Body of pancreas (tissue), 4 donors: ENCODE results near the gene PLXNA1. TPM values are rescaled to one million over a fixed set of nuclear protein-coding genes. Genes with fewer than 3 reads are reported as not detected.

ENCODE experiments used
- ATAC-seq: fragments of 150-250 bp; one replicate; pipeline ENCODE4 v1.9.1; 2016
- DNase-seq, 4 donors: peaks; one replicate each; pipeline ENCODE4 v3.0.0-alpha.2; 2019
- H3K27ac ChIP-seq, 4 donors: fragments of 200-600 bp; sonication (generic); 1 replicate in 3 of 4; 2 replicates in 1 of 4; pipeline versions ENCODE4 v1.5.1 to v1.6.1; 2016 to 2019; ENCODE audit warnings: mild to moderate bottlenecking in 1 of 4, mixed read lengths in 1 of 4, moderate library complexity in 1 of 4
- H3K27me3 ChIP-seq, 2 donors: fragments of 200-600 bp; sonication (generic); one replicate each; pipeline ENCODE4 v1.6.0; 2016; ENCODE audit warnings: mild to moderate bottlenecking in 1 of 2
- H3K36me3 ChIP-seq, 2 donors: fragments of 200-600 bp; sonication (generic); replicated peaks in 1 of 2; 2 replicates each; pipeline ENCODE4 v1.5.1; 2016; ENCODE audit warnings: low read depth in 2 of 2; ENCODE audit not compliant: insufficient read depth in 1 of 2
- H3K4me1 ChIP-seq: fragments of 200-600 bp; sonication (generic); one replicate; pipeline ENCODE4 v1.6.0; 2016
- H3K4me3 ChIP-seq, 2 donors: fragments of 200-600 bp; sonication (generic); 1 replicate in 1 of 2; 2 replicates in 1 of 2; pipeline ENCODE4 v1.5.1; 2016 to 2019
- H3K9me3 ChIP-seq, 3 donors: fragments of 200-600 bp; sonication (generic); 1 replicate in 2 of 3; 2 replicates in 1 of 3; pipeline ENCODE4 v1.5.1; 2016
- POLR2A ChIP-seq, 3 donors: fragments of 450-650 bp; IDR thresholded peaks; one replicate each; pipeline ENCODE4 v1.6.1; 2016; ENCODE audit warnings: antibody characterized with exemption in 3 of 3, mild to moderate bottlenecking in 2 of 3
- WGBS, 2 donors: methylation state at CpG; one replicate each; pipeline ENCODE4 v1.1.5; 2017; 5-methylcytosine and 5-hydroxymethylcytosine counted together
- intact Hi-C: fragments of 100-400 bp; cut with DNase I; formaldehyde crosslinking; loops from one replicate; pipeline ENCODE4 v1.15.1; 2023
- total RNA-seq, 2 donors: library from RNA; depleted of rRNA; stranded (reverse); fragments of >200 nt; gene quantifications; one replicate each; pipeline ENCODE4 v1.1.0, GENCODE V29; 2016
- TF ChIP-seq, protein P1 (sequence below), 7 experiments: fragments of 450-650 bp in 4 of 7; fragments of 200-600 bp in 3 of 7; sonication (generic) in 3 of 7; IDR thresholded peaks; one replicate each; pipeline ENCODE4 v1.5.1; 2016 to 2019; ENCODE audit warnings: antibody characterized with exemption in 7 of 7

PLXNA1 gene
- total RNA-seq, 2 donors from 2014 or later = 13.2 to 25.1 TPM

DNA sequence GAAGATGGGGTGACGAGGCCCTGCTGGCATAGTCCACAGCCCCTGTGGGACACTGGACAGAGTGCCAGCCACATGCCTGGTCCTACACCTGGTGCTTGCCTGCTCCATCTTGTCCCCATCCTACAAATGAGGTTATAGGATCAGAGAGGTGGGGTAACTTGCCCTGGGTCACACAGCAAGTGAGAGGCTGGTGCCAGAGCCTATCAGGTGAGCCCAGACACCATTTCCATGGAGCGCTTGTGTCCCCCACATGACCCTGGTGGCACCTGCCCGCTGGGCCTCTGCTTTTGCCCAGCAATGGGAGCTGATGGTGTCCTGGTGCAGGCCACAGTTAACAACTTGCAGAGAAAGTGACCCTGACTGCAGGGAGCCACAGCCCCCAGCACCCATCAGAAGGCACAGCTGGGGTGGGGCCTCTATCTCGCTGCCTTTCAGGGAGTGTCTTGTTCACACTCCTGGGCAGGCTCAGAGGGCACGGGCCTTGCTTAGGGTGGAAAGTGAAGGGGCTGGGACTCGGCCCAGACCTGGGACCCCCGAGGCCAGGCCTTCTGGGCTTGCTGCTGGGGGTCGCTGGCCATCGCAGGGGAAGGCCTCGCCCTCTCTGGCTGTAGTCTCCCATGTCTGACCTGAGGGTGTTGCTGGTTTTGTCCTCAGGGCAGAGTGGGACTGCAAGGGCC is 7.2 kb downstream of the PLXNA1 start:
- ATAC-seq (no peak), DNase-seq (no peak)
- TF ChIP-seq POLR2A (IDR thresholded peaks at IDR 0.05) = no peak
- TF ChIP-seq, protein P1, sequence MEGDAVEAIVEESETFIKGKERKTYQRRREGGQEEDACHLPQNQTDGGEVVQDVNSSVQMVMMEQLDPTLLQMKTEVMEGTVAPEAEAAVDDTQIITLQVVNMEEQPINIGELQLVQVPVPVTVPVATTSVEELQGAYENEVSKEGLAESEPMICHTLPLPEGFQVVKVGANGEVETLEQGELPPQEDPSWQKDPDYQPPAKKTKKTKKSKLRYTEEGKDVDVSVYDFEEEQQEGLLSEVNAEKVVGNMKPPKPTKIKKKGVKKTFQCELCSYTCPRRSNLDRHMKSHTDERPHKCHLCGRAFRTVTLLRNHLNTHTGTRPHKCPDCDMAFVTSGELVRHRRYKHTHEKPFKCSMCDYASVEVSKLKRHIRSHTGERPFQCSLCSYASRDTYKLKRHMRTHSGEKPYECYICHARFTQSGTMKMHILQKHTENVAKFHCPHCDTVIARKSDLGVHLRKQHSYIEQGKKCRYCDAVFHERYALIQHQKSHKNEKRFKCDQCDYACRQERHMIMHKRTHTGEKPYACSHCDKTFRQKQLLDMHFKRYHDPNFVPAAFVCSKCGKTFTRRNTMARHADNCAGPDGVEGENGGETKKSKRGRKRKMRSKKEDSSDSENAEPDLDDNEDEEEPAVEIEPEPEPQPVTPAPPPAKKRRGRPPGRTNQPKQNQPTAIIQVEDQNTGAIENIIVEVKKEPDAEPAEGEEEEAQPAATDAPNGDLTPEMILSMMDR (IDR thresholded peaks at IDR 0.05) = no peak
- H3K4me1 ChIP-seq = peaks cover 26% of the 10 kb centered on the region
- intact Hi-C loops = no loop called here
- H3K9me3 ChIP-seq = no peaks in the 10 kb centered on the region
- no peak overlapping the region for H3K4me3 ChIP-seq
- H3K27ac ChIP-seq = no peak overlapping the region
- H3K27me3 ChIP-seq = no peaks in the 10 kb centered on the region
- 85 to 92% methylated on average over 6 to 7 of the region's 10 CpGs for WGBS, 2 donors
- H3K36me3 ChIP-seq = peaks cover 0 to 4% of the 10 kb centered on the region in 2 donors

DNA sequence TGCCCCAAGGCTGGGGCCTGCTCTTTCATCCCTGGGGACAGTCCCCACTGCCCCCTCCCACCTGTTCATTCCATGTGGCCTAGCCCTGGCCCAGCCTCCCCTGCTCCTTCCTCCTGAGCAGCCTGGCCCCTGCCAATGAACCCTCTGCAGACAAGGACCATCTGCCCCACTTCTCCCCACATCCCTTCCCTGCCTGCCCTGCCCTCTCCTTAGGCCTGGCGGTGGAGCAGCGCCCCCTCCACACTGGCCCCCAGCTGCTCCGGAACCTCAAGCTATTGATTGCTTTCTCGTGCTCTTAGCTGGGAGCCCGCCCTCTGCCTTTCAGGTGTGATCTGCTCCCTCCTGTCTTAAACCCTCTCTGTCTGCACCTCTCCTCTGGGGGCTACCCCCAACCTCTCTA is 8.0 kb downstream of the PLXNA1 start:
- Histone ChIP-seq H3K27ac (no peak overlapping the region), H3K9me3 (no peaks in the 10 kb centered on the region), H3K36me3 (peaks cover 0 to 4% of the 10 kb centered on the region in 2 donors), H3K4me1 (peaks cover 19% of the 10 kb centered on the region), H3K27me3 (no peaks in the 10 kb centered on the region), H3K4me3 (no peak overlapping the region)
- TF ChIP-seq, protein P1 (IDR thresholded peaks at IDR 0.05) = no peak
- no peak for TF ChIP-seq POLR2A (IDR thresholded peaks at IDR 0.05)
- ATAC-seq (no peak), DNase-seq (no peak)
- intact Hi-C loops = no loop called here
- 64 to 85% methylated on average over 4 to 5 of the region's 5 CpGs for WGBS, 2 donors

DNA sequence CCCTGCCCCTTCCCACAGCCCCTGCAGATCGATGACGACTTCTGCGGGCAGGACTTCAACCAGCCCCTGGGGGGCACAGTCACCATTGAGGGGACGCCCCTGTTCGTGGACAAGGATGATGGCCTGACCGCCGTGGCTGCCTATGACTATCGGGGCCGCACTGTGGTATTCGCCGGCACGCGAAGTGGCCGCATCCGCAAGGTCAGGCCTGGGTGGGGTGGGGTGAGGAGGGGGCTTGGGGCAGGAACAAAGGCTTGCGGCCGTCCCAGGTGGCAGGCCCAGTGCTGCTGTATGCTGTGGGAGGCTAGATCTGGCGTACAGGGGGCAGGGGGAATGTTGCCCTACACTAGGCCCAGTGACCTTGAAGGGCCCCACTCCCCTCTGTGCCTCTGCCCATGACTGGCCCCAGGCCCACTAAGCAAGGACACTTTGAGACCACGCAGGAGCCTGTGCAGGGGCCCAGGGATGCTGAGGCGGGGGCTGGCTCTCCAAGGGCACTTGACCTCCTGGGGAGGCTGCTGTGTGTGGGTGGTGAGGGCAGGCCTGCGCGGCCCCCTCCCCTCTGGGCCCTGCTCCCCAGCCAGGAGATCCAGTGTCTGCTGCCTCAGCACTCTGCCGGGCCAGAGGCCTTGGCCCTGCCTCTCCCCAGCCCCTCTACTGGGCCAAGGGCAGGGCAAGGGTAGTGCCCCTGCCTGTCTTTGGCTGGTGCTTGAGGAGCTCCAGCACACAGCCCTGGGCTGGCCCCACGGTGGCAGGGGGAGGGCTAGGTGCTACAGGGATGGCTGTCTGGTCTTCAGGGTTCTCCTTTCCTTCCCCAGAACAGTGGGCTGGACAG is 8.7 kb downstream of the PLXNA1 start:
- intact Hi-C loops = no loop called here
- TF ChIP-seq POLR2A (IDR thresholded peaks at IDR 0.05) = no peak
- TF ChIP-seq, protein P1 (IDR thresholded peaks at IDR 0.05) = no peak
- H3K4me3 ChIP-seq = no peak overlapping the region
- no peaks in the 10 kb centered on the region for H3K9me3 ChIP-seq
- no peak for DNase-seq
- H3K36me3 ChIP-seq = peaks cover 0 to 4% of the 10 kb centered on the region in 2 donors
- WGBS, 2 donors = 83 to 89% methylated on average over 3 to 23 of the region's 24 CpGs
- ATAC-seq = no peak
- peaks cover 12% of the 10 kb centered on the region for H3K4me1 ChIP-seq
- H3K27ac ChIP-seq = no peak overlapping the region
- no peaks in the 10 kb centered on the region for H3K27me3 ChIP-seq

- Histone ChIP-seq H3K9me3 (no peaks in the 10 kb centered on the region), H3K4me3 (no peak overlapping the region), H3K27ac (no peak overlapping the region), H3K36me3 (peaks cover 0 to 4% of the 10 kb centered on the region in 2 donors), H3K27me3 (no peaks in the 10 kb centered on the region), H3K4me1 (peaks cover 12% of the 10 kb centered on the region)
- ATAC-seq (no peak), DNase-seq (no peak)
- intact Hi-C loops = no loop called here
- 86 to 93% methylated on average over 4 to 7 of the region's 7 CpGs for WGBS, 2 donors
- TF ChIP-seq, protein P1 (IDR thresholded peaks at IDR 0.05) = no peak
- TF ChIP-seq POLR2A (IDR thresholded peaks at IDR 0.05) = no peak
Observed at GRCh38 chr3:126992216-126992615, 9.3 kb downstream of the PLXNA1 start.
